Calu3 (cell line): ENCODE measurements around the gene CFAP61. TPM values are rescaled to one million over a fixed set of nuclear protein-coding genes. Genes with fewer than 3 reads are reported as not detected.

ENCODE experiments used
- BruUV-seq: library from RNA; stranded (reverse); fragments of 400-500 nt; replicated peaks from 2 replicates; lab custom pipeline; 2021; lab: Mats Ljungman, UMichigan
- CTCF ChIA-PET: fragments of 300-600 bp; sonication (Branson Sonifier 250); formaldehyde crosslinking; loops from one replicate; lab custom pipeline; 2022; ENCODE audit warnings: antibody characterized with exemption; lab: Charles Lee
- DNase-seq: peaks from one replicate; pipeline ENCODE4 v3.0.0; 2022
- H3K27ac Mint-ChIP-seq: one replicate; pipeline ENCODE4 v1.8.0; 2022; ENCODE audit warnings: mixed read lengths; ENCODE audit not compliant: unreplicated experiment
- H3K27me3 Mint-ChIP-seq: one replicate; pipeline ENCODE4 v1.8.0; 2022; ENCODE audit warnings: mixed read lengths; ENCODE audit not compliant: unreplicated experiment
- H3K36me3 Mint-ChIP-seq: one replicate; pipeline ENCODE4 v1.8.0; 2022; ENCODE audit warnings: mild to moderate bottlenecking, moderate library complexity, mixed read lengths; ENCODE audit not compliant: insufficient read depth, unreplicated experiment
- H3K4me1 Mint-ChIP-seq: one replicate; pipeline ENCODE4 v1.8.0; 2022; ENCODE audit warnings: mild to moderate bottlenecking, low read depth, mixed read lengths; ENCODE audit not compliant: unreplicated experiment
- H3K4me3 Mint-ChIP-seq: one replicate; pipeline ENCODE4 v1.8.0; 2022; ENCODE audit warnings: mild to moderate bottlenecking, low read depth, moderate library complexity, mixed read lengths; ENCODE audit not compliant: unreplicated experiment
- H3K9me3 Mint-ChIP-seq: one replicate; pipeline ENCODE4 v1.8.0; 2022; ENCODE audit warnings: low read depth, mixed read lengths; ENCODE audit not compliant: unreplicated experiment
- intact Hi-C: fragments of 100-400 bp; cut with micrococcal nuclease; formaldehyde crosslinking; loops from one replicate; pipeline ENCODE4 v1.10.0; 2022; ENCODE audit not compliant: unreplicated experiment
- total RNA-seq: library from RNA; stranded (reverse); gene quantifications from 2 replicates; pipeline ENCODE4 v1.2.3, GENCODE V29; 2022
- TF ChIP-seq, protein P1 (sequence below): fragments of 200-600 bp; IDR thresholded peaks from one replicate; pipeline ENCODE4 v1.8.0; 2022; ENCODE audit warnings: antibody characterized with exemption; ENCODE audit not compliant: unreplicated experiment

Gene CFAP61
- total RNA-seq, 1 experiment from 2014 or later = not detected

DNA sequence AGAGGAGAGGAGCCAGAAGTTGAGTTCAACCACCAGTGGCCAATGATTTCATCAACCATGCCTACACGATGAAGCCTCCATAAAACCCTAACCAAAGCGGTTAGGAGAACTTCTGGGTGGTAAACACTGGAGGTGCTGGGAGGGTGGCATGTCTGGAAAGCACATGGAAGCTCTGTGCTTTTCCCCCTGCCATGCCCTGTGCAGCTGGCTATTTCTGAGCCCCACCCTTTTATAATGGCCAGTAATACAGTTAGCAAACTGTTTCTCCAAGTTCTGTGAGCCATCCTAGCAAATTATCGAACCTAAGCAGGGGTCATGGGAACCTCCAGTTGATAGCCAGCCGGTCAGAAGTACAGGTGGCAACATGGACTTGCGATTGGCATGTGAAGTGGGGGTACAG, 167.8 kb downstream of the CFAP61 start:
- CTCF ChIA-PET = no interaction called here

DNA sequence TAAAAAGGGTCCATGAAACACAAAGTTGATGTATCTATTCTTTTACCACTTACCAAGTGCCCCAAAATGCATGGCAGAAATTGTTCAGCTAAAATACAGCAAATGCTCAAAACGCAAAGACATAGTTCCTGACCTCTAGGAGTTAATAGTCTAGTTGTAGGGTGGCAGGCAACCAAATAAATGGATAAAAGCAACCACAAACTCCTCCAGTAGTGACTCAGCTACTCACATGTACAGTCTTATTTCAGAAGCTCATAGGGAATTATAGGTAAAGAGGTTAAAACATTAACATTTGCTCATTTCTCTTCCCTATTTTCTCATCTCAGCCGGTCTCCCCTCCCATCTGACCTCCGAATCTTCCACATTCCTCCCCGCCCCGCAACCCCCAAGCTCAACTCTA, 171.6 kb downstream of the CFAP61 start:
- Mint-ChIP-seq H3K27me3 (peaks cover 12% of the 10 kb centered on the region), H3K4me3 (no peak overlapping the region), H3K9me3 (no peaks in the 10 kb centered on the region), H3K4me1 (no peaks in the 10 kb centered on the region), H3K36me3 (no peaks in the 10 kb centered on the region), H3K27ac (no peak overlapping the region)
- no TSS peak for BruUV-seq
- no peak for DNase-seq
- CTCF ChIA-PET = no interaction called here
- TF ChIP-seq, protein P1, sequence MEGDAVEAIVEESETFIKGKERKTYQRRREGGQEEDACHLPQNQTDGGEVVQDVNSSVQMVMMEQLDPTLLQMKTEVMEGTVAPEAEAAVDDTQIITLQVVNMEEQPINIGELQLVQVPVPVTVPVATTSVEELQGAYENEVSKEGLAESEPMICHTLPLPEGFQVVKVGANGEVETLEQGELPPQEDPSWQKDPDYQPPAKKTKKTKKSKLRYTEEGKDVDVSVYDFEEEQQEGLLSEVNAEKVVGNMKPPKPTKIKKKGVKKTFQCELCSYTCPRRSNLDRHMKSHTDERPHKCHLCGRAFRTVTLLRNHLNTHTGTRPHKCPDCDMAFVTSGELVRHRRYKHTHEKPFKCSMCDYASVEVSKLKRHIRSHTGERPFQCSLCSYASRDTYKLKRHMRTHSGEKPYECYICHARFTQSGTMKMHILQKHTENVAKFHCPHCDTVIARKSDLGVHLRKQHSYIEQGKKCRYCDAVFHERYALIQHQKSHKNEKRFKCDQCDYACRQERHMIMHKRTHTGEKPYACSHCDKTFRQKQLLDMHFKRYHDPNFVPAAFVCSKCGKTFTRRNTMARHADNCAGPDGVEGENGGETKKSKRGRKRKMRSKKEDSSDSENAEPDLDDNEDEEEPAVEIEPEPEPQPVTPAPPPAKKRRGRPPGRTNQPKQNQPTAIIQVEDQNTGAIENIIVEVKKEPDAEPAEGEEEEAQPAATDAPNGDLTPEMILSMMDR = no peak
- intact Hi-C loops = no loop called here

More for the DNA sequence above, 167.8 kb downstream of the CFAP61 start:
- Mint-ChIP-seq H3K36me3 (no peaks in the 10 kb centered on the region), H3K27ac (no peak overlapping the region), H3K9me3 (no peaks in the 10 kb centered on the region), H3K27me3 (peaks cover 12% of the 10 kb centered on the region), H3K4me3 (no peak overlapping the region), H3K4me1 (no peaks in the 10 kb centered on the region)
- intact Hi-C loops = no loop called here
- TF ChIP-seq, protein P1 = no peak
- no TSS peak for BruUV-seq
- DNase-seq = no peak

GRCh38 chr20:20224806-20225205, 172.5 kb downstream of the CFAP61 start:
- TF ChIP-seq, protein P1 = no peak
- Mint-ChIP-seq H3K4me3 (no peak overlapping the region), H3K27me3 (peaks cover 12% of the 10 kb centered on the region), H3K36me3 (no peaks in the 10 kb centered on the region), H3K9me3 (no peaks in the 10 kb centered on the region), H3K4me1 (no peaks in the 10 kb centered on the region), H3K27ac (no peak overlapping the region)
- no peak for DNase-seq
- CTCF ChIA-PET = no interaction called here
- intact Hi-C loops = no loop called here
- no TSS peak for BruUV-seq

- peaks cover 12% of the 10 kb centered on the region for H3K27me3 Mint-ChIP-seq
- no peaks in the 10 kb centered on the region for H3K4me1 Mint-ChIP-seq
- H3K36me3 Mint-ChIP-seq = no peaks in the 10 kb centered on the region
- intact Hi-C loops = no loop called here
- no peaks in the 10 kb centered on the region for H3K9me3 Mint-ChIP-seq
- DNase-seq = no peak
- TF ChIP-seq, protein P1 = no peak
- no peak overlapping the region for H3K4me3 Mint-ChIP-seq
- CTCF ChIA-PET = no interaction called here
- H3K27ac Mint-ChIP-seq = no peak overlapping the region
- BruUV-seq = no TSS peak
These were observed 173.2 kb downstream of the CFAP61 start for GRCh38 chr20:20225325-20226043.
